Measurements from ENCODE around the gene USP13. TPM values are rescaled to one million over a fixed set of nuclear protein-coding genes. Genes with fewer than 3 reads are reported as not detected.

The USP13 gene
- polyA plus RNA-seq, 3 donors = 0.31 to 1.6 (median 1.2) TPM

DNA sequence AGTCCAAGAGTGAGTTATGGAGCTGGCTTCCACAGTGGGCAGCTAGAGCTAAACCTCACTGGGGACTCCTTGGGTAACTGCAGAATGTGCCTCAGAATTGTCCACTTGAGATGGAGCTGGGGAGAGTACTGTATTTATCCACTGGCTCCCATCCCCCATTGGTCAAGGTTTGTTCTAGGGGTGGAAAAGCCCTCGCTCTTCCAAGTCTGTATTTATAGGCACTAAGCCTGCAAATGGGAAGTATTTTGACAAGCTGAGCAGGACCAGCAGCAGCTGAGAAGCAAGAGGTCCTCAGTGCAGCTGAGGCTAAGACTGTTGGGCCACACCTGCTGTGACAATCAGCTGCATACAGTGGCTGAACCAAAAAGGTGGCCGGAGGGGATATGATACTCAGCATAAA is 5.8 kb downstream of the USP13 start:
- TF ChIP-seq, protein P1, sequence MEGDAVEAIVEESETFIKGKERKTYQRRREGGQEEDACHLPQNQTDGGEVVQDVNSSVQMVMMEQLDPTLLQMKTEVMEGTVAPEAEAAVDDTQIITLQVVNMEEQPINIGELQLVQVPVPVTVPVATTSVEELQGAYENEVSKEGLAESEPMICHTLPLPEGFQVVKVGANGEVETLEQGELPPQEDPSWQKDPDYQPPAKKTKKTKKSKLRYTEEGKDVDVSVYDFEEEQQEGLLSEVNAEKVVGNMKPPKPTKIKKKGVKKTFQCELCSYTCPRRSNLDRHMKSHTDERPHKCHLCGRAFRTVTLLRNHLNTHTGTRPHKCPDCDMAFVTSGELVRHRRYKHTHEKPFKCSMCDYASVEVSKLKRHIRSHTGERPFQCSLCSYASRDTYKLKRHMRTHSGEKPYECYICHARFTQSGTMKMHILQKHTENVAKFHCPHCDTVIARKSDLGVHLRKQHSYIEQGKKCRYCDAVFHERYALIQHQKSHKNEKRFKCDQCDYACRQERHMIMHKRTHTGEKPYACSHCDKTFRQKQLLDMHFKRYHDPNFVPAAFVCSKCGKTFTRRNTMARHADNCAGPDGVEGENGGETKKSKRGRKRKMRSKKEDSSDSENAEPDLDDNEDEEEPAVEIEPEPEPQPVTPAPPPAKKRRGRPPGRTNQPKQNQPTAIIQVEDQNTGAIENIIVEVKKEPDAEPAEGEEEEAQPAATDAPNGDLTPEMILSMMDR (IDR thresholded peaks at IDR 0.05) = no peak

GRCh38 chr3:179660872-179661271 is 8.0 kb downstream of the USP13 start:
- Histone ChIP-seq H3K9ac (ENCODE audit: insufficient read depth, low read length, poor library complexity, severe bottlenecking) (no peak overlapping the region), H4K20me1 (ENCODE audit: insufficient read depth, low read length) (no peaks in the 10 kb centered on the region), H3K36me3 (replicated peaks in 1 of 2; ENCODE audit: control insufficient read depth in 1 of 2, insufficient read depth in 2 of 2, low read length in 2 of 2) (no peaks in the 10 kb centered on the region), H3K27ac (ENCODE audit: low read depth in 1 of 2, low read length in 2 of 2) (no peak overlapping the region), H3K4me3 (replicated peaks in 1 of 3; ENCODE audit: low read depth in 2 of 3, low read length in 3 of 3) (no peak overlapping the region), H3K4me2 (replicated peaks; ENCODE audit: extremely low read depth, low read length, poor library complexity, severe bottlenecking) (no peak overlapping the region), H3K9me3 (replicated peaks in 1 of 2; ENCODE audit: control insufficient read depth in 1 of 2, insufficient read depth in 1 of 2, low read length in 2 of 2) (no peaks in the 10 kb centered on the region), H3K79me2 (ENCODE audit: insufficient read depth, low read length) (peaks cover 3% of the 10 kb centered on the region), H2AFZ (ENCODE audit: insufficient read depth, low read depth, low read length, poor library complexity, severe bottlenecking) (no peak overlapping the region), H3K27me3 (ENCODE audit: control insufficient read depth in 2 of 2, insufficient read depth in 2 of 2, low read length in 2 of 2) (no peaks in the 10 kb centered on the region), H3K4me1 (ENCODE audit: control insufficient read depth in 1 of 2, insufficient read depth in 2 of 2, low read length in 2 of 2) (no peaks in the 10 kb centered on the region)
- H3K9me3 Mint-ChIP-seq = no peaks in the 10 kb centered on the region
- no peaks in the 10 kb centered on the region for H3K36me3 Mint-ChIP-seq
- H3K4me3 Mint-ChIP-seq = no peak overlapping the region
- TF ChIP-seq, protein P1 (IDR thresholded peaks at IDR 0.05) = no peak
- H3K4me1 Mint-ChIP-seq = peaks cover 3% of the 10 kb centered on the region
- intact Hi-C loops (cut with micrococcal nuclease) = no loop called here
- H3K27me3 Mint-ChIP-seq (ENCODE audit: low read depth in 3 of 3) = peaks cover 0 to 8% (median 0%) of the 10 kb centered on the region in 3 donors
- no CpG with 5 or more reads among the region's 3 CpGs for WGBS (ENCODE audit: insufficient coverage)
- no peak overlapping the region for H3K27ac Mint-ChIP-seq
- DNase-seq = no peak

More for the DNA sequence above, 5.8 kb downstream of the USP13 start:
- peaks cover 3% of the 10 kb centered on the region for H3K79me2 ChIP-seq (ENCODE audit: insufficient read depth, low read length)
- Mint-ChIP-seq H3K4me1 (peaks cover 15% of the 10 kb centered on the region), H3K27ac (no peak overlapping the region), H3K9me3 (peaks cover 0 to 2% (median 0%) of the 10 kb centered on the region in 7 donors), H3K36me3 (peaks cover 0 to 3% of the 10 kb centered on the region in 2 donors), H3K4me3 (no peak overlapping the region), H3K27me3 (ENCODE audit: low read depth in 3 of 3) (peaks cover 4 to 12% (median 9%) of the 10 kb centered on the region in 3 donors)
- no peak overlapping the region for H3K4me3 ChIP-seq (replicated peaks in 1 of 3; ENCODE audit: low read depth in 2 of 3, low read length in 3 of 3)
- H3K4me1 ChIP-seq (ENCODE audit: control insufficient read depth in 1 of 2, insufficient read depth in 2 of 2, low read length in 2 of 2) = peaks cover 11 to 13% of the 10 kb centered on the region in 2 donors
- no peak overlapping the region for H3K4me2 ChIP-seq (replicated peaks; ENCODE audit: extremely low read depth, low read length, poor library complexity, severe bottlenecking)
- WGBS (ENCODE audit: insufficient coverage) = no CpG with 5 or more reads among the region's 2 CpGs
- H3K27ac ChIP-seq (ENCODE audit: low read depth in 1 of 2, low read length in 2 of 2) = no peak overlapping the region
- intact Hi-C loops (cut with micrococcal nuclease) = no loop called here
- DNase-seq = no peak
- no peaks in the 10 kb centered on the region for H3K36me3 ChIP-seq (replicated peaks in 1 of 2; ENCODE audit: control insufficient read depth in 1 of 2, insufficient read depth in 2 of 2, low read length in 2 of 2)
- no peaks in the 10 kb centered on the region for H3K9me3 ChIP-seq (replicated peaks in 1 of 2; ENCODE audit: control insufficient read depth in 1 of 2, insufficient read depth in 1 of 2, low read length in 2 of 2)
- peaks cover 0 to 6% of the 10 kb centered on the region in 2 donors for H3K27me3 ChIP-seq (ENCODE audit: control insufficient read depth in 2 of 2, insufficient read depth in 2 of 2, low read length in 2 of 2)
- no peak overlapping the region for H3K9ac ChIP-seq (ENCODE audit: insufficient read depth, low read length, poor library complexity, severe bottlenecking)
- no peaks in the 10 kb centered on the region for H4K20me1 ChIP-seq (ENCODE audit: insufficient read depth, low read length)
- H2AFZ ChIP-seq (ENCODE audit: insufficient read depth, low read depth, low read length, poor library complexity, severe bottlenecking) = no peak overlapping the region
